HG03060 (cell line): ENCODE results near the gene LINC01488.

Experiments
- ATAC-seq: cut with Tn5 transposase; IDR thresholded peaks from one replicate; pipeline ENCODE4 v1.9.1; 2021; ENCODE audit warnings: low read depth, moderate number of reproducible peaks; ENCODE audit not compliant: unreplicated experiment

Gene LINC01488

DNA sequence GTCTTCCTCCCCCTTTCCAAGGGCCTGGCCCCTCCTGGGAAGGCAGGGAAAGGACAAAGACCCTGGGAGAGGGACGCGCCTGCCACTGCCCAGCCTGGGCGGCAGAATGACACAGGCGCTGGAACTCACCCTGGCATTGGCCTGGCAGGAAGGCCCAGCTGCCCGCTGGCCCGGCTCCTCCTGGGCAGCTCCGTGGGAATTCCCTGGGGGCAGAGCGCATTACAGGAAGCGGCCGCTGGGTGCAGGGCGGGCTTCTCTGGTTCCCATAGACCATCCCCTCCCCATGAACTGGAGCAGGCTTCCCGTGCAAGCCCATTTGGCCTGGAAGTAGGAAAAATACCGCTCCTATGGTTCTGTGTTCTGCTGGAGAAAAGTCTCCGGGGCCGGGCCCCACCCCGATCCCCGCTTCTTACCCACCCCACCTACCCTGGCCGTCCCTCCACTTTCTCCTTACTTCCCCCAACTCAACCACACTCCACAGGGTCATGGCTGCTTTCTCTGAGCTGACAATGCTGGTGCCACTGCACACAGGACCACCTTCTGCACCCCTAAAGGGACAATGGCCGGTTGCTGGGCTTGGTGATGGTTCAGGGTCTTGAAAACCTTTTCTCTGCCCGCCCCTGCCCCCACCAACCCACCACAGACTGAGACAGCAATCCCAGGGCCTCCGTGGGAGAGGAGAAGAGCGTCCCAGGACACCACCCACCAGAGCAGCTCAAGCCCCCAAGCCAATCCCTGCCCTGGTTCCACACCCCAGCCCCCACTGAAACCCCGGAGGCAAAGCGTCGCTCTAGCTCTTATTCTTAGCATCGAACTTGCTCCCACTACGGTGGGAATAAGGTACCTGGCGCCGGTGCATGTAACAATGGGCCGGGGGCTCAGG is 58.9 kb downstream of the LINC01488 start:
- ATAC-seq, result no peak

DNA sequence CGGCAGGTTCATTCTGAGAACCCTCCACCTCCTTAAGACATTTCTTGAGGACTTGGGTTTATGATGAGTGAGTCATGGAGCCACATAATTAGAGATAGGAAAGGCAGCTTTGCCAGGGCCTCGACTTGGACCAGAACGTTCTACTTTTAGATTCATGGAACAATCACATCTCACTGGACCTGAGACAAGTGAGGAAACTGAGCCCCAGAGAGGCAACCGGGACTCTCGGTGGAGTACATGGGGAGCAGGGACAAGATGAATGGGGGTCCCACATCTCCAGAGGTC is 59.5 kb downstream of the LINC01488 start:
- no peak for ATAC-seq

DNA sequence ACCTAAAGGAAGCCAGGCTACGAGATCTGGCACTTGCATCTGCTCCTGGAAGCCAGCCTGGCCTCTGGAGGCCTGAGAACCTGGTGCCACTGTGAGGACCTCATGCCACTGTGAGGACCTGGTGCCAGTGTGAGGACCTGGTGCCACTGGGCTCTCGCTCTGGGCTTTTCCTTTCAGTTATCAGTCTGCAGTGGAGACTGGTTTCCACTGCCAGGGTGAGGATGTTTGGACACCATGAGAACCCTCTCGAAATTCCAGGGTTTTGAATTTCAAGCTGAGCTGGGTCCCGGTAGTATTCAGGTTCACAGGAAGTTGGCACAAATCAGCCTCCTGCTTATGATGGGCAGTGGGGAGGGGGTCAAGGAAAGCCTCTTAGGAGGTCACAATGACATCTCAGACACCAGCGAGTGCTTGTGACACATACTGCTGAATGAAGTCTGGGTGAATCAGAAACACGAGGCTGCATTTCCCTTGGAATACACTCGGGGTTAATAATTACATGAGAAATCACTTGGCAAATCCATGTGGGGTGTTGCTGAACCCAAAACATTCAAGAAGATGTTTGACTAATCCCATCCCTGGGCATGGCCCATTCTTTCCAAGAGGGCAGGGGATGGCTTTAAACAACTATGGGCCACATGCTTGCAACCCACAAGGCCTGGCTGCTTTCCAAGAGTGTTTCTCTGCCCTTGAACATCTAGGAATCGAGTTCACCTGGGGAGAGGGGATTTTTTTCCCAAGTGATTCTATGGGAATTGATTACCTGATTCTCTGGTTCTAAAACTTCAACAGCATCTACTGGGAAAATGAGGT is 60.2 kb downstream of the LINC01488 start:
- no peak for ATAC-seq

DNA sequence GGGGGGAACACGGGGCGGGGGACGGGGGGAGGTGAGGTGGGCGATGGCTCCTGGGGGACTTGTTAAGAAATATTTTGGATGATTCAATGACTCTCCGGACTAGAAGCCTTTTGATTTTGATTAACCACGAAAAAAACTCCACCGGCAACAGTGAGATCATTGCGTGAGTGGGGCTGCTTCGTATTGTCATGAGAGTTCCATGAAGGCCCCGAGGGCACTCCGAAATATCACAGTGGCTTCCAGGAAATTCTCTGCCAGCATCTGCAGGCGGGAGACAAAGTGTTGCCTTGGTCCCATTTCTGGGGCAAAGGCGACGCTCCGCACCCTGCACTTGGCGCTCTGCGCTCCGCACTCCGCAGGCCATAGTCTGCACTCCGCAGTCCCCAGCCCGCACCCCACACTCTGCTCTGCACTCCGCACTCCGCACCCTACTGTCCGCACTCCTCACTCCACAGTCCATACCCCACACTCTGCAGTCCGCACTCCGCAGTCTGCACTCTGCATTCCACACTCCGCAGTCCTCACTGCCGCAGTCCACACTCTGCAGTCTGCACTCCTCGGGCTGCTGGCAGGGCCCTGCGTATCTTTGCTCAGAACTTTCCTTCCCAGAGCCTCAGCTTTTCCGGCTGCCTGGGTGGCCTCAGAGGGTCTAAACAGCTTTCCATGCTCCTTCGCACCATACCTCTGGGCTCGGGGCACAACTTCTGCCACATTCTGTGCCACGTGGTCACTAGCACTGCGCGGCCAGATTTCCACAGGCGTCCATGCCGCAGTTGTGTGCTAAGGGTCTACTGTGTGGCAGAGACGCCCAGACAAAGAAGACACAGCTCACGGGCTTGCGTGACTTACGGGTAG is 61.1 kb downstream of the LINC01488 start:
- no peak for ATAC-seq
